ENCODE results near the gene CD247.

DNA sequence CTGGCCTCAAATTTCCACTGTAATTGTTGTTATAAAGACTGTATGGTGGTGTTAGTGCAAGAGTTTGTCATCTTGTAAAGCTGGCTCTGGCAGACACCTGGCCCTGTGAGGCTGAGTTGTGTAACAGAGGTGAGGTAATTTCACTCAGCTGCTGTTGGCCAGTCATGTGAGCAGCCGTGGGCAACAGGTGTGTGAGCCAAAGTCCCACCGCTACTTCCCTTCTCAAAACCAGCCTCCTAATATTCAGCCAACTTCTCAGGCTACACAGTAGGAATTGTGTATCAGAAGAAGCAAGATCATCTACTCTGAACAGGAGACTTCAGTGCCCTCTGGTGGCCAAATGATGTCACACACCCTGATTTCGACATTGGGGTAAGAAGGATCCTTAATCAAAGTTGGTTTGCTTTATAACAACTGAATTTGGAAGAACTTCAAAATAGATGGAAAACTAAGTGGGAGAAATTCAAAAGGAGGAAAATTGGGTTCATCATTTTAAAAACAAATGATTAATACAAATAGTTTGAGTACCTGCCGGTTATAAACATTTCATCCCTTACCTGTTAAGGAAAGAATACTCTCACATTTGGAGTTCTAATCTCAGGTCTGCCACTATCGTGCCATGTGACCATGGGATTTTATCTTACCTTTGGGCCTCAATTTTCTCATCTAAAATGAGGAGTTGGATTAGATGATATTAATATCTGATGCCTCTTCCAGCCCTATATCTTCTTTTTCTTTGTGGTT lies 37.8 kb upstream of the CD247 start:
- peak; percentile 91 for TF ChIP-seq CTCF (conservative IDR thresholded peaks at IDR 0.05; ENCODE audit: low read depth, low read length)
- TF ChIP-seq EZH2 (IDR thresholded peaks at IDR 0.05; ENCODE audit: borderline replicate concordance, low read depth, low read length, poor library complexity, severe bottlenecking) = no peak
